GM23338 (cell line): ENCODE results near the gene FAM204A. TPM values are rescaled to one million over a fixed set of nuclear protein-coding genes. Genes with fewer than 3 reads are reported as not detected.

ENCODE experiments used
- ATAC-seq: fragments of 200-7000 bp; cut with Tn5 transposase; 3 replicates; pipeline ENCODE4 v1.9.1; 2020
- DNase-seq: peaks from one replicate; pipeline ENCODE4 v3.0.0-alpha.2; 2015; ENCODE audit warnings: low spot score
- H2AFZ ChIP-seq: fragments of 200-600 bp; sonication (generic); 2 replicates; pipeline ENCODE4 v1.8.0; 2016; ENCODE audit warnings: antibody characterized with exemption, mild to moderate bottlenecking, moderate library complexity
- H3F3A ChIP-seq: fragments of 200-600 bp; sonication (generic); replicated peaks from 2 replicates; pipeline ENCODE4 v1.8.0; 2017; ENCODE audit warnings: antibody characterized with exemption, mixed run types, low read depth
- H3K27ac ChIP-seq: fragments of 200-600 bp; sonication (generic); 2 replicates; pipeline ENCODE4 v1.6.1; 2016; ENCODE audit warnings: low read depth
- H3K27me3 ChIP-seq: fragments of 200-600 bp; sonication (generic); 2 replicates; pipeline ENCODE4 v1.8.0; 2016; ENCODE audit warnings: mild to moderate bottlenecking, mixed run types, moderate library complexity; ENCODE audit not compliant: insufficient read depth
- H3K36me3 ChIP-seq: fragments of 200-600 bp; sonication (generic); 2 replicates; pipeline ENCODE4 v1.8.0; 2016; ENCODE audit warnings: mild to moderate bottlenecking; ENCODE audit not compliant: insufficient read depth
- H3K4me1 ChIP-seq: fragments of 200-600 bp; sonication (generic); 2 replicates; pipeline ENCODE4 v1.8.0; 2016; ENCODE audit warnings: mild to moderate bottlenecking, moderate library complexity; ENCODE audit not compliant: insufficient read depth
- H3K4me2 ChIP-seq: fragments of 200-600 bp; sonication (generic); 2 replicates; pipeline ENCODE4 v1.7.1; 2017; ENCODE audit warnings: mixed run types
- H3K4me3 ChIP-seq: fragments of 200-600 bp; sonication (generic); 2 replicates; pipeline ENCODE4 v1.6.1; 2016; ENCODE audit warnings: mixed run types
- H3K79me2 ChIP-seq: fragments of 200-600 bp; sonication (generic); replicated peaks from 2 replicates; pipeline ENCODE4 v1.8.0; 2017; ENCODE audit warnings: mild to moderate bottlenecking; ENCODE audit not compliant: insufficient read depth
- H3K9me2 ChIP-seq: fragments of 200-600 bp; sonication (generic); 2 replicates; pipeline ENCODE4 v1.8.0; 2017; ENCODE audit not compliant: insufficient read depth
- H4K20me1 ChIP-seq: fragments of 200-600 bp; sonication (generic); replicated peaks from 2 replicates; pipeline ENCODE4 v1.8.0; 2017; ENCODE audit warnings: mild to moderate bottlenecking; ENCODE audit not compliant: insufficient read depth
- H3K27ac Mint-ChIP-seq: 2 replicates; pipeline ENCODE4 v1.8.0; 2020; ENCODE audit warnings: inconsistent platforms, mild to moderate bottlenecking, moderate library complexity, mixed read lengths
- H3K27me3 Mint-ChIP-seq: 3 replicates; pipeline ENCODE4 v1.8.0; 2022; ENCODE audit warnings: low read depth, mild to moderate bottlenecking, moderate library complexity, mixed read lengths, inconsistent platforms; ENCODE audit not compliant: insufficient read depth, poor library complexity
- H3K36me3 Mint-ChIP-seq: 3 replicates; pipeline ENCODE4 v1.8.0; 2021; ENCODE audit warnings: low read depth, mild to moderate bottlenecking, inconsistent platforms, moderate library complexity, mixed read lengths
- H3K4me1 Mint-ChIP-seq: 3 replicates; pipeline ENCODE4 v1.8.0; 2020; ENCODE audit warnings: mild to moderate bottlenecking, inconsistent platforms, mixed read lengths
- H3K4me3 Mint-ChIP-seq: 3 replicates; pipeline ENCODE4 v1.8.0; 2021; ENCODE audit warnings: moderate library complexity, mild to moderate bottlenecking, inconsistent platforms, mixed read lengths
- H3K9me3 Mint-ChIP-seq: 3 replicates; pipeline ENCODE4 v1.8.0; 2020; ENCODE audit warnings: moderate library complexity, mild to moderate bottlenecking, inconsistent platforms, mixed read lengths
- CREB1 ChIP-seq: fragments of 250-450 bp; sonication (Bioruptor Pico); IDR thresholded peaks from 2 replicates; pipeline ENCODE4 v1.5.0; 2020; ENCODE audit warnings: low read depth, mild to moderate bottlenecking, moderate library complexity
- CTCF ChIP-seq, 2 experiments: fragments of 200-600 bp in 1 of 2; sonication (generic) in 1 of 2; conservative IDR thresholded peaks; 2 replicates each; pipeline versions ENCODE4 v1.5.1 to v1.6.1; 2016 to 2017; ENCODE audit warnings: antibody characterized with exemption in 2 of 2, low read depth in 2 of 2, mild to moderate bottlenecking in 2 of 2, moderate library complexity in 1 of 2
- ETS1 ChIP-seq: IDR thresholded peaks from 2 replicates; pipeline ENCODE4 v1.6.1; 2016; ENCODE audit warnings: antibody characterized with exemption
- EZH2 ChIP-seq: fragments of 200-600 bp; sonication (generic); IDR thresholded peaks from one replicate; pipeline ENCODE4 v1.8.0; 2017; ENCODE audit warnings: antibody characterized with exemption, mild to moderate bottlenecking, low read depth; ENCODE audit not compliant: unreplicated experiment
- EZH2phosphoT487 ChIP-seq: fragments of 200-600 bp; sonication (generic); IDR thresholded peaks from one replicate; pipeline ENCODE4 v1.8.1; 2018; ENCODE audit warnings: antibody characterized with exemption; ENCODE audit not compliant: unreplicated experiment
- JUNB ChIP-seq: IDR thresholded peaks from one replicate; pipeline ENCODE4 v1.6.1; 2016; ENCODE audit warnings: antibody characterized with exemption; ENCODE audit not compliant: unreplicated experiment
- NANOG ChIP-seq: IDR thresholded peaks from 2 replicates; pipeline ENCODE4 v1.6.1; 2016; ENCODE audit warnings: antibody characterized with exemption, borderline replicate concordance
- POLR2AphosphoS5 ChIP-seq: IDR thresholded peaks from 2 replicates; pipeline ENCODE4 v1.6.1; 2016; ENCODE audit warnings: antibody characterized with exemption, low read depth
- REST ChIP-seq: IDR thresholded peaks from one replicate; pipeline ENCODE4 v1.6.1; 2018; ENCODE audit warnings: antibody characterized with exemption; ENCODE audit not compliant: unreplicated experiment
- STAT1 ChIP-seq: IDR thresholded peaks from one replicate; pipeline ENCODE4 v1.6.1; 2016; ENCODE audit warnings: antibody characterized with exemption; ENCODE audit not compliant: unreplicated experiment
- ZNF114 ChIP-seq: fragments of 250-450 bp; sonication (Bioruptor Pico); IDR thresholded peaks from 2 replicates; pipeline ENCODE4 v1.5.0; 2020; ENCODE audit warnings: mild to moderate bottlenecking, moderate library complexity
- ZNF331 ChIP-seq: fragments of 250-450 bp; sonication (Bioruptor Pico); IDR thresholded peaks from 2 replicates; pipeline ENCODE4 v1.5.0; 2020; ENCODE audit warnings: low read depth, mild to moderate bottlenecking, moderate library complexity
- polyA plus RNA-seq: library from polyadenylated mRNA; unstranded; fragments of >200 nt; fragmentation: Nextera tagmentation; extraction: Ambion mirVana; gene quantifications from 2 replicates; pipeline ENCODE4 v1.2.1, GENCODE V29; 2016
- total RNA-seq: library from RNA; depleted of rRNA; stranded (reverse); fragments of >200 nt; shearing (Covaris generic); gene quantifications from 2 replicates; pipeline ENCODE4 v1.2.3, GENCODE V29; 2014

The FAM204A gene
- total and polyA plus RNA-seq, 2 experiments from 2014 or later: 31.6 to 72.0 TPM

- no peak overlapping the region for H3K27ac Mint-ChIP-seq
- ATAC-seq (no peak), DNase-seq (no peak)
- Histone ChIP-seq H3K27me3 (no peaks in the 10 kb centered on the region), H2AFZ (no peak overlapping the region), H3F3A (no peaks in the 10 kb centered on the region), H3K9me2 (no peaks in the 10 kb centered on the region), H3K79me2 (no peaks in the 10 kb centered on the region), H3K27ac (no peak overlapping the region), H3K4me2 (no peak overlapping the region), H3K4me1 (no peaks in the 10 kb centered on the region), H3K36me3 (no peaks in the 10 kb centered on the region), H4K20me1 (no peaks in the 10 kb centered on the region), H3K4me3 (no peak overlapping the region)
- H3K36me3 Mint-ChIP-seq: peaks cover 15% of the 10 kb centered on the region; the same call in 2 of the 3 replicates
- H3K27me3 Mint-ChIP-seq: no peaks in the 10 kb centered on the region
- peaks cover 6% of the 10 kb centered on the region; the same call in 2 of the 3 replicates for H3K4me1 Mint-ChIP-seq
- H3K9me3 Mint-ChIP-seq: peaks cover 15% of the 10 kb centered on the region
- no peak for TF ChIP-seq POLR2AphosphoS5
- TF ChIP-seq ETS1: no peak
- no peak for TF ChIP-seq EZH2phosphoT487
- TF ChIP-seq REST: no peak
- H3K4me3 Mint-ChIP-seq: no peak overlapping the region
Observed at GRCh38 chr10:118365702-118366101, 23.6 kb upstream of the FAM204A start.

GRCh38 chr10:118362103-118362502, 20.0 kb upstream of the FAM204A start:
- Mint-ChIP-seq H3K36me3 (peaks cover 11% of the 10 kb centered on the region; the same call in 2 of the 3 replicates), H3K27me3 (no peaks in the 10 kb centered on the region), H3K4me1 (peaks cover 9% of the 10 kb centered on the region; the same call in 2 of the 3 replicates), H3K4me3 (no peak overlapping the region), H3K9me3 (peaks cover 15% of the 10 kb centered on the region), H3K27ac (no peak overlapping the region)
- H3K9me2 ChIP-seq: no peaks in the 10 kb centered on the region
- H3K4me2 ChIP-seq: no peak overlapping the region
- no peaks in the 10 kb centered on the region for H3K36me3 ChIP-seq
- H3K27me3 ChIP-seq: no peaks in the 10 kb centered on the region
- no peak overlapping the region for H2AFZ ChIP-seq
- no peaks in the 10 kb centered on the region for H4K20me1 ChIP-seq
- H3K4me1 ChIP-seq: no peaks in the 10 kb centered on the region
- no peaks in the 10 kb centered on the region for H3K79me2 ChIP-seq
- ATAC-seq: no peak
- no peak overlapping the region for H3K27ac ChIP-seq
- no peaks in the 10 kb centered on the region for H3F3A ChIP-seq
- no peak overlapping the region for H3K4me3 ChIP-seq
- DNase-seq: no peak
- TF ChIP-seq NANOG (no peak), EZH2phosphoT487 (no peak), ZNF114 (CRISPR knock-in tag) (no peak), JUNB (no peak), CTCF (conservative IDR thresholded peaks at IDR 0.05; ENCODE audit: low read depth in 2 of 2) (no peak), CREB1 (CRISPR knock-in tag) (no peak), REST (no peak), STAT1 (no peak), ETS1 (no peak), ZNF331 (no peak), EZH2 (no peak), POLR2AphosphoS5 (no peak)
